Loucy (cell line): ENCODE measurements around the gene HERC3.

ENCODE experiments used
- CTCF ChIP-seq: fragments of 200-600 bp; sonication (generic); conservative IDR thresholded peaks from 2 replicates; pipeline ENCODE4 v1.5.1; 2014; ENCODE audit warnings: mild to moderate bottlenecking, antibody characterized with exemption, low read length
- EZH2phosphoT487 ChIP-seq: fragments of 200-600 bp; IDR thresholded peaks from 2 replicates; pipeline ENCODE4 v1.6.1; 2018; ENCODE audit warnings: antibody characterized with exemption, mild to moderate bottlenecking, moderate library complexity, borderline replicate concordance

GRCh38 chr4:88693792-88694191 is 101.5 kb downstream of the HERC3 start:
- no peak for TF ChIP-seq CTCF
- TF ChIP-seq EZH2phosphoT487 = no peak
